ENCODE data around the gene SORCS2. TPM values are rescaled to one million over a fixed set of nuclear protein-coding genes. Genes with fewer than 3 reads are reported as not detected.

SORCS2 gene
- total and polyA plus RNA-seq, 2 of the 8 experiments (the other 6 are each of a cell fraction or from before 2014, with no cell fraction given): 0.36 to 1.8 TPM

DNA sequence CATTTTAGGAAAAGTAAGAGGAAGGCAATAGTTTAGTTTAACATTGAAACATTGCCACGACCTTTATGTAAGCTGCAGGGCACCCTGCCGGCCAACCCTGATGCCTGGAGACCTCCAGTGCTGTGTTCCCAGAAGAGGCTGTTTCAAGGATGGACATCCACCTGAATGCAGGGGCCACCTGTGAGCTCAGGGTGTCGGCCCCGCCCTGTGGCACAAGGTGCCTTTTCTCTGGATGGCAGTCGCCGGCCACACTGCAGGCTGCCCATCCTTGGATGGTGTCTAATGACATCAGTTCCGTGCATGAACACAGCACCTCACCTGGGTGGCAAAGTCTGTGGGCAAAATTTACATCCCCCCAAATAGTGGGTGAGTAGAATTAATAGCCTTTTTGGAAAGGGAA is 567.3 kb downstream of the SORCS2 start:
- H2BK12ac ChIP-seq (ENCODE audit: low read depth, low read length): no peak overlapping the region
- H3K9me3 ChIP-seq (ENCODE audit: insufficient read depth in 2 of 2, low read depth in 1 of 2, low read length in 1 of 2): no peaks in the 10 kb centered on the region
- no peak for FAIRE-seq
- H2BK5ac ChIP-seq (ENCODE audit: low read depth, low read length): no peak overlapping the region
- CTCF ChIA-PET (ENCODE audit: partially characterized antibody): interaction anchor here (0.6 to 3.4 kb wide), 8 partner anchors 11 to 256 kb away, joined by 3 to 23 read pairs (median 4); no protein-coding TSS in a partner anchor
- H3K27me3 ChIP-seq (replicated peaks in 1 of 4; ENCODE audit: control insufficient read depth in 3 of 4, extremely low read depth in 1 of 4, insufficient read depth in 3 of 4, low read length in 3 of 4): no peaks in the 10 kb centered on the region
- POLR2A ChIA-PET (ENCODE audit: partially characterized antibody): no interaction called here
- no peak overlapping the region for H4K8ac ChIP-seq (ENCODE audit: extremely low read depth, insufficient read depth, low read length)
- no peak overlapping the region for H2BK20ac ChIP-seq (ENCODE audit: low read length)
- H3K36me3 ChIP-seq (ENCODE audit: control insufficient read depth in 2 of 4, insufficient read depth in 4 of 4, low read length in 3 of 4): no peaks in the 10 kb centered on the region; a peak in 1 of 8 replicates
- H3K4me3 ChIP-seq (ENCODE audit: extremely low read depth in 1 of 4, insufficient read depth in 2 of 4, low read depth in 3 of 4, low read length in 4 of 4): no peak overlapping the region
- H3K4me1 ChIP-seq (replicated peaks in 1 of 4; ENCODE audit: control insufficient read depth in 3 of 4, insufficient read depth in 4 of 4, low read length in 3 of 4): no peaks in the 10 kb centered on the region
- no peak overlapping the region for H3K23ac ChIP-seq (ENCODE audit: insufficient read length)
- no peak overlapping the region for H4K5ac ChIP-seq (ENCODE audit: insufficient read length, low read depth, low read length)
- H2AK5ac ChIP-seq (ENCODE audit: low read depth, low read length): no peak overlapping the region
- H3K18ac ChIP-seq (ENCODE audit: extremely low read depth, low read length): no peak overlapping the region
- DNase-seq (ENCODE audit: low read depth in 1 of 2, low spot score in 2 of 2): no peak
- H3K23me2 ChIP-seq (ENCODE audit: low read depth, low read length): no peaks in the 10 kb centered on the region
- no peak overlapping the region for H4K91ac ChIP-seq (replicated peaks; ENCODE audit: insufficient read length, low read length)
- no peak overlapping the region for H2AFZ ChIP-seq (ENCODE audit: low read length)
- no peak overlapping the region for H2BK120ac ChIP-seq (replicated peaks; ENCODE audit: low read depth, low read length)
- no peak overlapping the region for H3K4ac ChIP-seq (replicated peaks; ENCODE audit: insufficient read length, low read depth, low read length)
- H3K79me2 ChIP-seq (ENCODE audit: control insufficient read depth in 1 of 2, insufficient read depth in 2 of 2, low read length in 2 of 2): no peaks in the 10 kb centered on the region
- no peak overlapping the region for H3K14ac ChIP-seq (ENCODE audit: insufficient read length)
- no peak overlapping the region for H3K56ac ChIP-seq (replicated peaks; ENCODE audit: insufficient read length, low read depth, low read length)
- 94% methylated on average over 7 of the region's 7 CpGs; no CpG with 5 or more reads in 1 of the 2 experiments for WGBS, 2 experiments (ENCODE audit: extremely low coverage in 1 of 2, insufficient coverage in 1 of 2, insufficient read length in 1 of 2, insufficient replicate concordance in 2 of 2, low coverage in 1 of 2, low lambda C conversion rate in 2 of 2, missing lambda C conversion rate in 1 of 2)
- no peak overlapping the region for H3K4me2 ChIP-seq (ENCODE audit: insufficient read depth in 1 of 2, low read depth in 2 of 2, low read length in 2 of 2)
- H3K79me1 ChIP-seq (ENCODE audit: low read depth, low read length): no peaks in the 10 kb centered on the region
- H3K27ac ChIP-seq (ENCODE audit: low read depth, low read length): no peak overlapping the region
- no peak overlapping the region for H3K9ac ChIP-seq (replicated peaks in 1 of 4; ENCODE audit: extremely low read depth in 1 of 4, low read depth in 3 of 4, low read length in 3 of 4)
- H4K20me1 ChIP-seq (replicated peaks in 1 of 2; ENCODE audit: control insufficient read depth in 1 of 2, insufficient read depth in 2 of 2, low read length in 2 of 2): peaks cover 0 to 1% of the 10 kb centered on the region in 2 experiments
- no peak overlapping the region for H2BK15ac ChIP-seq (ENCODE audit: low read length)
- no peak for TF ChIP-seq SUZ12 (IDR thresholded peaks at IDR 0.05; ENCODE audit: low read length)
- TF ChIP-seq GTF2F1 (IDR thresholded peaks at IDR 0.05; ENCODE audit: borderline replicate concordance, low read depth, low read length): no peak
- no peak for TF ChIP-seq BACH1 (IDR thresholded peaks at IDR 0.05; ENCODE audit: low read length)
- TF ChIP-seq EGR1 (IDR thresholded peaks at IDR 0.05; ENCODE audit: borderline replicate concordance, low read depth, low read length): no peak
- TF ChIP-seq SAP30 (IDR thresholded peaks at IDR 0.05; ENCODE audit: insufficient read depth, insufficient replicate concordance, low read length): no peak
- TF ChIP-seq TAF1 (IDR thresholded peaks at IDR 0.05; ENCODE audit: low read depth, low read length): no peak
- no peak for TF ChIP-seq SP2 (IDR thresholded peaks at IDR 0.05; ENCODE audit: low read length)
- no peak for TF ChIP-seq RNF2 (IDR thresholded peaks at IDR 0.05; ENCODE audit: borderline replicate concordance, low read depth, low read length, missing control alignments, poor library complexity, severe bottlenecking)
- TF ChIP-seq SP4 (IDR thresholded peaks at IDR 0.05; ENCODE audit: low read length): no peak
- TF ChIP-seq, protein P1, sequence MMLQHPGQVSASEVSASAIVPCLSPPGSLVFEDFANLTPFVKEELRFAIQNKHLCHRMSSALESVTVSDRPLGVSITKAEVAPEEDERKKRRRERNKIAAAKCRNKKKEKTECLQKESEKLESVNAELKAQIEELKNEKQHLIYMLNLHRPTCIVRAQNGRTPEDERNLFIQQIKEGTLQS (IDR thresholded peaks at IDR 0.05; ENCODE audit: insufficient read depth, low read depth, low read length): no peak
- TF ChIP-seq, protein P2, sequence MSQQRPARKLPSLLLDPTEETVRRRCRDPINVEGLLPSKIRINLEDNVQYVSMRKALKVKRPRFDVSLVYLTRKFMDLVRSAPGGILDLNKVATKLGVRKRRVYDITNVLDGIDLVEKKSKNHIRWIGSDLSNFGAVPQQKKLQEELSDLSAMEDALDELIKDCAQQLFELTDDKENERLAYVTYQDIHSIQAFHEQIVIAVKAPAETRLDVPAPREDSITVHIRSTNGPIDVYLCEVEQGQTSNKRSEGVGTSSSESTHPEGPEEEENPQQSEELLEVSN (IDR thresholded peaks at IDR 0.05): no peak
- TF ChIP-seq TCF12 (IDR thresholded peaks at IDR 0.05; ENCODE audit: low read depth, low read length): no peak
- no peak for TF ChIP-seq JUND (IDR thresholded peaks at IDR 0.05; ENCODE audit: low read length)
- TF ChIP-seq TEAD4 (IDR thresholded peaks at IDR 0.05; ENCODE audit: low read depth, low read length): no peak
